Thyroid gland (tissue), 4 donors: ENCODE measurements around the gene HELZ. TPM values are rescaled to one million over a fixed set of nuclear protein-coding genes. Genes with fewer than 3 reads are reported as not detected.

ENCODE experiments used
- DNase-seq, 2 donors: peaks; one replicate each; pipeline ENCODE4 v3.0.0-alpha.2; 2019
- H3K27ac ChIP-seq, 3 donors: fragments of 200-600 bp; sonication (generic); 1 replicate in 2 of 3; 2 replicates in 1 of 3; pipeline ENCODE4 v1.5.1; 2016 to 2019; ENCODE audit warnings: mild to moderate bottlenecking in 1 of 3, moderate library complexity in 1 of 3
- H3K27me3 ChIP-seq: fragments of 200-600 bp; sonication (generic); one replicate; pipeline ENCODE4 v1.5.1; 2019
- H3K36me3 ChIP-seq, 2 donors: fragments of 200-600 bp; sonication (generic); one replicate each; pipeline ENCODE4 v1.5.1; 2016 to 2019
- H3K4me1 ChIP-seq, 2 donors: fragments of 200-600 bp; sonication (generic); one replicate each; pipeline ENCODE4 v1.5.1; 2017 to 2019
- H3K4me3 ChIP-seq, 3 donors: fragments of 200-600 bp; sonication (generic); replicated peaks in 1 of 3; 1 replicate in 2 of 3; 2 replicates in 1 of 3; pipeline ENCODE4 v1.5.1; 2016; ENCODE audit warnings: mild to moderate bottlenecking in 1 of 3
- H3K9me3 ChIP-seq: fragments of 200-600 bp; sonication (generic); one replicate; pipeline ENCODE4 v1.5.1; 2017
- POLR2A ChIP-seq, 2 donors: fragments of 450-650 bp; IDR thresholded peaks; one replicate each; pipeline ENCODE4 v1.6.1; 2017; ENCODE audit warnings: antibody characterized with exemption in 2 of 2, mild to moderate bottlenecking in 2 of 2, moderate library complexity in 1 of 2
- WGBS, 2 donors: methylation state at CpG; one replicate each; pipeline ENCODE4 v1.1.5; 2017; 5-methylcytosine and 5-hydroxymethylcytosine counted together
- intact Hi-C: fragments of 100-400 bp; cut with DNase I; formaldehyde crosslinking; loops from one replicate; pipeline ENCODE4 v1.15.1; 2023
- total RNA-seq, 4 donors: library from RNA; depleted of rRNA; stranded (reverse); fragments of >200 nt; gene quantifications; one replicate each; pipeline ENCODE4 v1.2.3, GENCODE V29; 2016
- TF ChIP-seq, protein P1 (sequence below), 6 experiments: fragments of 200-600 bp in 3 of 6; fragments of 450-650 bp in 3 of 6; sonication (generic) in 3 of 6; IDR thresholded peaks; one replicate each; pipeline ENCODE4 v1.5.1; 2016 to 2019; ENCODE audit warnings: antibody characterized with exemption in 6 of 6, mild to moderate bottlenecking in 2 of 6, inconsistent platforms in 1 of 6, moderate library complexity in 1 of 6

Gene HELZ
- total RNA-seq, 4 donors from 2014 or later = 63.4 to 134 (median 88.2) TPM

GRCh38 chr17:67178555-67178954 is 66.4 kb downstream of the HELZ start:
- DNase-seq = no peak
- Histone ChIP-seq H3K4me3 (no peak overlapping the region), H3K27ac (no peak overlapping the region), H3K4me1 (no peaks in the 10 kb centered on the region), H3K9me3 (no peaks in the 10 kb centered on the region), H3K36me3 (peaks cover 0 to 7% of the 10 kb centered on the region in 2 donors), H3K27me3 (no peaks in the 10 kb centered on the region)
- intact Hi-C loops = no loop called here
- TF ChIP-seq, protein P1, sequence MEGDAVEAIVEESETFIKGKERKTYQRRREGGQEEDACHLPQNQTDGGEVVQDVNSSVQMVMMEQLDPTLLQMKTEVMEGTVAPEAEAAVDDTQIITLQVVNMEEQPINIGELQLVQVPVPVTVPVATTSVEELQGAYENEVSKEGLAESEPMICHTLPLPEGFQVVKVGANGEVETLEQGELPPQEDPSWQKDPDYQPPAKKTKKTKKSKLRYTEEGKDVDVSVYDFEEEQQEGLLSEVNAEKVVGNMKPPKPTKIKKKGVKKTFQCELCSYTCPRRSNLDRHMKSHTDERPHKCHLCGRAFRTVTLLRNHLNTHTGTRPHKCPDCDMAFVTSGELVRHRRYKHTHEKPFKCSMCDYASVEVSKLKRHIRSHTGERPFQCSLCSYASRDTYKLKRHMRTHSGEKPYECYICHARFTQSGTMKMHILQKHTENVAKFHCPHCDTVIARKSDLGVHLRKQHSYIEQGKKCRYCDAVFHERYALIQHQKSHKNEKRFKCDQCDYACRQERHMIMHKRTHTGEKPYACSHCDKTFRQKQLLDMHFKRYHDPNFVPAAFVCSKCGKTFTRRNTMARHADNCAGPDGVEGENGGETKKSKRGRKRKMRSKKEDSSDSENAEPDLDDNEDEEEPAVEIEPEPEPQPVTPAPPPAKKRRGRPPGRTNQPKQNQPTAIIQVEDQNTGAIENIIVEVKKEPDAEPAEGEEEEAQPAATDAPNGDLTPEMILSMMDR (IDR thresholded peaks at IDR 0.05) = no peak
- TF ChIP-seq POLR2A (IDR thresholded peaks at IDR 0.05) = no peak
- 91 to 92% methylated on average over 4 of the region's 4 CpGs for WGBS, 2 donors

DNA sequence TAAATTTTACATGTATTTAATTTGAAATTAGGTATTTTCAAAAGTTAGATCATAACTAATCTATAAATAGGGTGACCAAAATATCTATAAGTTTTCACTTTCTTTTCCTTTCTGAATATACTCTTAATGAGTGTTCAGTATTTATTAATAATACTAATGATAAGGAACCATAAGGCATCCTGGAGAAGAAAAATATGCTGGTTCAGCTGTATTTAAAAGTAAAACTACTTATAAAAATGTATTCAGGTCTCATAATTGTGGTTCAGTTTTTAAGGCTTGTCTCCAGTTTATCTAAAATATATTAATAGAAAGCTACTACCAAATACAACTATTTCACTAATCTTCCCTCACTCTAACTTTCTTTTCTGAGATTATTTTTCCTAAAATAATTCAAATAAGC is 67.3 kb downstream of the HELZ start:
- TF ChIP-seq, protein P1 (IDR thresholded peaks at IDR 0.05) = no peak
- no peak for TF ChIP-seq POLR2A (IDR thresholded peaks at IDR 0.05)
- no peak overlapping the region for H3K27ac ChIP-seq
- peaks cover 0 to 7% of the 10 kb centered on the region in 2 donors for H3K36me3 ChIP-seq

DNA sequence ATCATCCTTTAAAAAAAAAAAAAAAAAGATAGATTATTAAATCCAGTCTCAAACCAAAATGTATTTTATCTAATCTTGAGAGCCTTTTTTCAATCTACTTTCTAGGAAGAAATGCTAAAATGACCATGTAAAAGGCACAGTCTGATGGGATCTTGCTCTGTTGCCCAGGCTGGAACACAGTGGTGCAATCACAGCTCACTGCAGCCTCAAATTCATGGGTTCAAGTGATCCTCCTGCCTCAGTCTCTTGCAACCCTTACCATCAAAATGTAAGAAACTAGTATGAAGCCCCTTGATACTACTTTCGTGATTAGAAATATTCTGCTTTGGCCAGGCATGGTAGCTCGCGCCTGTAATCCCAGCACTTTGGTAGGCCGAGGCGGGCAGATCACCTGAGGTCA is 70.8 kb downstream of the HELZ start:
- 100% methylated on average over 5 of the region's 5 CpGs for WGBS, 2 donors
- Histone ChIP-seq H3K9me3 (no peaks in the 10 kb centered on the region), H3K4me3 (no peak overlapping the region), H3K4me1 (no peaks in the 10 kb centered on the region), H3K36me3 (peaks cover 0 to 7% of the 10 kb centered on the region in 2 donors), H3K27ac (no peak overlapping the region), H3K27me3 (no peaks in the 10 kb centered on the region)
- no peak for DNase-seq
- TF ChIP-seq, protein P1 (IDR thresholded peaks at IDR 0.05) = no peak
- no peak for TF ChIP-seq POLR2A (IDR thresholded peaks at IDR 0.05)
- intact Hi-C loops = no loop called here

More for the DNA sequence above, 67.3 kb downstream of the HELZ start:
- DNase-seq = no peak
- no peaks in the 10 kb centered on the region for H3K27me3 ChIP-seq
- intact Hi-C loops = no loop called here
- H3K4me3 ChIP-seq = no peak overlapping the region
- H3K9me3 ChIP-seq = no peaks in the 10 kb centered on the region
- no peaks in the 10 kb centered on the region for H3K4me1 ChIP-seq

- intact Hi-C loops = no loop called here
- DNase-seq = no peak
- H3K9me3 ChIP-seq = no peaks in the 10 kb centered on the region
- no peak overlapping the region for H3K4me3 ChIP-seq
- no peaks in the 10 kb centered on the region for H3K4me1 ChIP-seq
- H3K27ac ChIP-seq = no peak overlapping the region
- H3K36me3 ChIP-seq = no peaks in the 10 kb centered on the region
- no peaks in the 10 kb centered on the region for H3K27me3 ChIP-seq
- TF ChIP-seq, protein P1 (IDR thresholded peaks at IDR 0.05) = no peak
- no peak for TF ChIP-seq POLR2A (IDR thresholded peaks at IDR 0.05)
- WGBS, 2 donors = 86 to 94% methylated on average over 4 of the region's 4 CpGs
Observed at GRCh38 chr17:67171560-67171959, 73.4 kb downstream of the HELZ start.

- Histone ChIP-seq H3K36me3 (peaks cover 7 to 9% of the 10 kb centered on the region in 2 donors), H3K4me3 (no peak overlapping the region), H3K9me3 (no peaks in the 10 kb centered on the region), H3K27me3 (no peaks in the 10 kb centered on the region), H3K27ac (no peak overlapping the region), H3K4me1 (no peaks in the 10 kb centered on the region)
- 98% methylated on average over 4 of the region's 4 CpGs for WGBS, 2 donors
- no peak for TF ChIP-seq POLR2A (IDR thresholded peaks at IDR 0.05)
- TF ChIP-seq, protein P1 (IDR thresholded peaks at IDR 0.05) = no peak
- no peak for DNase-seq
- intact Hi-C loops = no loop called here
Observed at GRCh38 chr17:67168496-67168895, 76.5 kb downstream of the HELZ start.
